A673 (cell line): ENCODE measurements around the gene EPSTI1. TPM values are rescaled to one million over a fixed set of nuclear protein-coding genes. Genes with fewer than 3 reads are reported as not detected.

Source experiments
- BruUV-seq: library from RNA; stranded (reverse); fragments of 400-500 nt; replicated peaks from 2 replicates; lab custom pipeline; 2021; lab: Mats Ljungman, UMichigan
- CTCF ChIA-PET: fragments of 300-600 bp; sonication (Branson Sonifier 250); formaldehyde crosslinking; loops from one replicate; lab custom pipeline; 2022; ENCODE audit warnings: antibody characterized with exemption; lab: Charles Lee
- POLR2A ChIA-PET: fragments of 300-600 bp; sonication (Branson Sonifier 250); formaldehyde crosslinking; loops from one replicate; lab custom pipeline; 2022; ENCODE audit warnings: antibody characterized with exemption; ENCODE audit not compliant: low non-redundant PET; lab: Charles Lee
- DNase-seq: peaks from one replicate; pipeline ENCODE4 v3.0.0-alpha.2; 2015; ENCODE audit warnings: low spot score
- H3K27ac ChIP-seq: fragments of 200-600 bp; sonication (generic); 2 replicates; pipeline ENCODE4 v1.5.1; 2016; ENCODE audit warnings: mixed run types, low read depth, mild to moderate bottlenecking, mixed read lengths, antibody characterized with exemption, low read length; ENCODE audit not compliant: poor library complexity, severe bottlenecking
- H3K27me3 ChIP-seq: fragments of 200-600 bp; sonication (generic); replicated peaks from 2 replicates; pipeline ENCODE4 v1.6.1; 2017; ENCODE audit warnings: mixed run types, low read depth, mild to moderate bottlenecking, mixed read lengths, antibody characterized with exemption, low read length; ENCODE audit not compliant: insufficient read depth, poor library complexity
- H3K36me3 ChIP-seq: fragments of 200-600 bp; sonication (generic); 2 replicates; pipeline ENCODE4 v1.6.1; 2016; ENCODE audit warnings: mixed run types, mild to moderate bottlenecking, mixed read lengths, antibody characterized with exemption, low read length; ENCODE audit not compliant: insufficient read depth, poor library complexity, severe bottlenecking
- H3K4me1 ChIP-seq: fragments of 200-600 bp; sonication (generic); 2 replicates; pipeline ENCODE4 v1.6.1; 2017; ENCODE audit warnings: mixed run types, mild to moderate bottlenecking, mixed read lengths, antibody characterized with exemption, low read length; ENCODE audit not compliant: insufficient read depth, poor library complexity, severe bottlenecking
- H3K4me3 ChIP-seq: fragments of 200-600 bp; sonication (generic); 2 replicates; pipeline ENCODE4 v1.5.1; 2016; ENCODE audit warnings: low read depth, mixed run types, mild to moderate bottlenecking, mixed read lengths, low read length; ENCODE audit not compliant: poor library complexity, severe bottlenecking
- H3K9me3 ChIP-seq: fragments of 200-600 bp; sonication (generic); 2 replicates; pipeline ENCODE4 v1.6.1; 2016; ENCODE audit warnings: mixed run types, low read depth, mild to moderate bottlenecking, mixed read lengths, antibody characterized with exemption, low read length; ENCODE audit not compliant: poor library complexity, severe bottlenecking
- EZH2 ChIP-seq: fragments of 200-600 bp; sonication (generic); IDR thresholded peaks from 2 replicates; pipeline ENCODE4 v1.6.1; 2017; ENCODE audit warnings: borderline replicate concordance, low read depth, mild to moderate bottlenecking, mixed read lengths, antibody characterized with exemption, low read length; ENCODE audit not compliant: poor library complexity, severe bottlenecking
- intact Hi-C: fragments of 100-400 bp; cut with micrococcal nuclease; formaldehyde crosslinking; loops from one replicate; pipeline ENCODE4 v1.10.0; 2022; ENCODE audit not compliant: unreplicated experiment
- total RNA-seq: library from RNA; stranded (reverse); gene quantifications from 2 replicates; pipeline ENCODE4 v1.2.3, GENCODE V29; 2021
- TF ChIP-seq, protein P1 (sequence below): fragments of 300-800, 200-600 bp; sonication (generic); conservative IDR thresholded peaks from 2 replicates; pipeline ENCODE4 v1.5.1; 2017; ENCODE audit warnings: low read depth, mild to moderate bottlenecking, antibody characterized with exemption, low read length, moderate library complexity, mixed read lengths

EPSTI1 gene
- total RNA-seq, 1 experiment from 2014 or later = not detected

DNA sequence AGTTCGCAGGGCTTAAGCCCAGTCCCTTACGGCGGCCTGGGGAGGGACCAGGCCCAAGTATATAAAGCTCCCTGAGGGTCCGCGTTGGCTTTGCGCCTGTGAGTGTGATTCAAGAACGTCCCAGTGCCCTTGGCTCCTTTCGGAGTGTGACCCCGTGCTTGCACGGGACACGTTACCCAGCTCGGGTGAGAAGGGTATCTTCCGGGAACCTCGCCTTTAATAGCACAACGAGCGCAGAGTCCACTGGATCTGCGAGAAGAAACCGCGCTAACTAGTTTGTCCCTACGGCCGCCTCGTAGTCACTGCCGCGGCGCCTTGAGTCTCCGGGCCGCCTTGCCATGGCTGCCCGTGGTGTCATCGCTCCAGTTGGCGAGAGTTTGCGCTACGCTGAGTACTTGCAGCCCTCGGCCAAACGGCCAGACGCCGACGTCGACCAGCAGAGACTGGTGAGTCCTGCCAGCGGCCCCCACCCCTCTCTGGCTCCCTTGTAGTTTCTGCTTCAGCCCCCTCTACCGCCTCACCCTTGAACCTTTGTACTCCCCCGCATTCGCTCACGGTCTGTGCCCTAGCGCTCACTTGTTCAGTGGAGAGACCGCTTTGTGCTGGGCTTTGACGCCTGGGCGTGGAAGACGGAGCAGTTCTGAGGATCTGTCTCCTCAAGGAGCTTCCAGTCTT is 31.4 kb upstream of the EPSTI1 start, which contains the start of gene DNAJC15:
TSS of gene DNAJC15 (plus strand) at position 298 of the 675 bp plus-strand sequence. CDS start at position 339, 41 bp downstream.
- CTCF ChIA-PET = interaction anchor here (0.7 kb wide), 1 partner anchor 36 kb away, joined by 4 read pairs; no protein-coding TSS in a partner anchor
- Histone ChIP-seq H3K36me3 (no peaks in the 10 kb centered on the region), H3K27me3 (no peaks in the 10 kb centered on the region), H3K27ac (peak within 1 kb of the TSS; percentile 16), H3K9me3 (no peaks in the 10 kb centered on the region), H3K4me1 (no peaks in the 10 kb centered on the region), H3K4me3 (peak within 1 kb of the TSS; percentile 37)
- TF ChIP-seq EZH2 = no peak
- TF ChIP-seq, protein P1, sequence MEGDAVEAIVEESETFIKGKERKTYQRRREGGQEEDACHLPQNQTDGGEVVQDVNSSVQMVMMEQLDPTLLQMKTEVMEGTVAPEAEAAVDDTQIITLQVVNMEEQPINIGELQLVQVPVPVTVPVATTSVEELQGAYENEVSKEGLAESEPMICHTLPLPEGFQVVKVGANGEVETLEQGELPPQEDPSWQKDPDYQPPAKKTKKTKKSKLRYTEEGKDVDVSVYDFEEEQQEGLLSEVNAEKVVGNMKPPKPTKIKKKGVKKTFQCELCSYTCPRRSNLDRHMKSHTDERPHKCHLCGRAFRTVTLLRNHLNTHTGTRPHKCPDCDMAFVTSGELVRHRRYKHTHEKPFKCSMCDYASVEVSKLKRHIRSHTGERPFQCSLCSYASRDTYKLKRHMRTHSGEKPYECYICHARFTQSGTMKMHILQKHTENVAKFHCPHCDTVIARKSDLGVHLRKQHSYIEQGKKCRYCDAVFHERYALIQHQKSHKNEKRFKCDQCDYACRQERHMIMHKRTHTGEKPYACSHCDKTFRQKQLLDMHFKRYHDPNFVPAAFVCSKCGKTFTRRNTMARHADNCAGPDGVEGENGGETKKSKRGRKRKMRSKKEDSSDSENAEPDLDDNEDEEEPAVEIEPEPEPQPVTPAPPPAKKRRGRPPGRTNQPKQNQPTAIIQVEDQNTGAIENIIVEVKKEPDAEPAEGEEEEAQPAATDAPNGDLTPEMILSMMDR = no peak
- DNase-seq = peak; percentile 35
- intact Hi-C loops = no loop called here
- POLR2A ChIA-PET = no interaction called here
- BruUV-seq = no TSS peak

DNA sequence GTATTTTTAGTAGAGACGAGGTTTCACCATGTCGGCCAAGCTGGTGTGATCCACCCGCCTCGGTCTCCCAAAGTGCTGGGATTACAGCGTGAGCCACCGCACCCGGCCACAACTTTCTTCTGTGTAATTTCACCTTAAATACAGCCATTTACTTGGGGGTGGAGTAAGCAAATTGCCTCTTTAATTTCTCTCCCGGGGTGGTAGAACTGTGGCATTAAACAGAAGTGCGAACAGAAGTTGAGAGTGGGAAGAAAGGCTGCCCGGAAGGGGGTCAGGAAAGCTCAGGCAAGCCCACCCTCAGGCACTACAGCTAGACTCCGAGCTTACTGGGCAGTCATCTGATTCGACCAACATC is 30.9 kb upstream of the EPSTI1 start:
- POLR2A ChIA-PET = no interaction called here
- TF ChIP-seq, protein P1 = no peak
- TF ChIP-seq EZH2 = no peak
- Histone ChIP-seq H3K4me1 (no peaks in the 10 kb centered on the region), H3K36me3 (no peaks in the 10 kb centered on the region), H3K27me3 (no peaks in the 10 kb centered on the region), H3K9me3 (no peaks in the 10 kb centered on the region), H3K4me3 (peak overlapping the region; percentile 37), H3K27ac (no peak overlapping the region)
- intact Hi-C loops = no loop called here
- BruUV-seq = no TSS peak
- DNase-seq = no peak
- CTCF ChIA-PET = no interaction called here

DNA sequence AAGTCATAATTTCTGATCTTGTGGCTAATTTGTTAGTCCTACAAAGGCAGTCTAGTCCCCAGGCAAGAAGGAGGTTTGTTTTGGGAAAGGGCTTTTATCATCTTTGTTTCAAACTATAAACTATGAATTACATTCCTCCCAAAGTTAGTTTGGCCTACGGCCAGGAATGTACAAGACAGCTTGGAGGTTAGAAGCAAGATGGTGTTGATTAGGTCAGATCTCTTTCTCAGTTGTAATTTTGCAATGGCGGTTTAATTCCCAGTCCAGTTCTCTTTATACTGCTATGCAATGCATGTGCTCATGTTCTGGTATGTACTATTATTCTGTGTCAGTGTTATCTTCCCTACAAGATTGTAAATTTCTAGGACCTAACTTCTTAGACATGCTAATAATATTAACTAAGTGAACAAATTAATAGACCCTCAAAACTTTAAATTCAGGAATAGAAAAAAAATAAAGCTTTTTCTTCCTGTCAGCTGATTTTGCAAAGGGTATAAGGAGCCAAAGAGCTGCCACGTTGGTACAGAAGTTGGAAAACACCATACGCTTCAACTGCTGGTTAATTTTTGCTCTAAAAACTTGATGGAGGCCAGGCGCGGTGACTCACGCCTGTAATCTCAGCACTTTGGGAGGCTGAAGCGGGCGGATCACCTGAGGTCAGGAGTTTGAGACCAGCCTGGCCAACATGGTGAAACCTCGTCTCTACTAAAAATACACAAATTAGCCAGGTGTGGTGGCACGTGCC is 30.1 kb upstream of the EPSTI1 start:
- intact Hi-C loops = no loop called here

More for the DNA sequence above, 30.1 kb upstream of the EPSTI1 start:
- Histone ChIP-seq H3K36me3 (no peaks in the 10 kb centered on the region), H3K9me3 (no peaks in the 10 kb centered on the region), H3K4me3 (no peak overlapping the region), H3K27ac (no peak overlapping the region), H3K4me1 (no peaks in the 10 kb centered on the region), H3K27me3 (no peaks in the 10 kb centered on the region)
- ChIA-PET POLR2A (no interaction called here), CTCF (no interaction called here)
- peak; percentile 10 for DNase-seq
- no peak for TF ChIP-seq EZH2
- TF ChIP-seq, protein P1 = no peak
- no TSS peak for BruUV-seq
